SK-MEL-5 (cell line): ENCODE measurements around the gene CCDC27. TPM values are rescaled to one million over a fixed set of nuclear protein-coding genes. Genes with fewer than 3 reads are reported as not detected.
A peak's percentile ranks its signal among the peaks of the same experiment; 100 is the strongest.

Source experiments
- DNase-seq: peaks from one replicate; pipeline ENCODE4 v3.0.0-alpha.2; 2016; ENCODE audit warnings: low read depth, low spot score
- in situ Hi-C: cut with HindIII; loops from 2 replicates; pipeline ENCODE4 v1.10.0; 2016; ENCODE audit warnings: low sequenced_read_pairs, high pct_unique_total_duplicates, low pct_unique_long_range_greater_than_20kb
- total RNA-seq: library from RNA; depleted of rRNA; stranded (reverse); fragments of >200 nt; shearing (Covaris generic); gene quantifications from 2 replicates; pipeline ENCODE4 v1.2.3, GENCODE V29; 2014

The CCDC27 gene
- total RNA-seq, 1 experiment from 2014 or later = 0.05 TPM

DNA sequence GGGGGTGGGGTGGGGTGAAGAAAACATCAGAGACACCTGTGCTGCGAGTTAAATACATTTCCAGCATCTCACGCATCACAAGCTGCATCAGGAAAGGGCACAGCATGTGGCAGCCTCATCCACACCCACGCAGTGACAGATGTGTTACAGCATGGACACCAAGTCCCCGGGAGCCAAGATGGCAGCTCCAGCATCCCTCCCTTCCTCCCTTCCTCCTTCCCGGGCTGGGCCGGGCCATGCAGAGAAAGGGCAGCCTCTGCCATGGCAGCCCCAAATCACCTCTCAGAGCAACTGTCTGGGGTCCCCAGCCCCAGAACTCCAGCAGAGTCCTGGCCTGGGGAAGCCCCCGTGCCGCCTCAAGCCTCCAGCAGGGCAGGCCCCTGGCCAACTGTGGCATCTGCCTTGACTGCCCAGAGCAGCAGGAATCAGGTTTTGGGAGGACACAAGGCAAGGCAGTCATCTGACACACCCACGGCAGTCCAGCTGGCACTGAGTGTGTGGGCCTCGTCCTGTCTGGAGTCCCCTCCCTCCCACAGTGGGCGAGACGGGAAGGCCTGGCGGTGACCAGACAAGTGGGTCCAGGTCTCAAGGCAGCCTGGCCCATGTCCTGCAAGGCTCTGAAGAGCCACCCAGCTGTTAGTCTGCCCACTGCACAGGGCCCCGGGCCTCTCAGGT is 26.5 kb downstream of the CCDC27 start:
- in situ Hi-C loops = no loop called here
- no peak for DNase-seq

DNA sequence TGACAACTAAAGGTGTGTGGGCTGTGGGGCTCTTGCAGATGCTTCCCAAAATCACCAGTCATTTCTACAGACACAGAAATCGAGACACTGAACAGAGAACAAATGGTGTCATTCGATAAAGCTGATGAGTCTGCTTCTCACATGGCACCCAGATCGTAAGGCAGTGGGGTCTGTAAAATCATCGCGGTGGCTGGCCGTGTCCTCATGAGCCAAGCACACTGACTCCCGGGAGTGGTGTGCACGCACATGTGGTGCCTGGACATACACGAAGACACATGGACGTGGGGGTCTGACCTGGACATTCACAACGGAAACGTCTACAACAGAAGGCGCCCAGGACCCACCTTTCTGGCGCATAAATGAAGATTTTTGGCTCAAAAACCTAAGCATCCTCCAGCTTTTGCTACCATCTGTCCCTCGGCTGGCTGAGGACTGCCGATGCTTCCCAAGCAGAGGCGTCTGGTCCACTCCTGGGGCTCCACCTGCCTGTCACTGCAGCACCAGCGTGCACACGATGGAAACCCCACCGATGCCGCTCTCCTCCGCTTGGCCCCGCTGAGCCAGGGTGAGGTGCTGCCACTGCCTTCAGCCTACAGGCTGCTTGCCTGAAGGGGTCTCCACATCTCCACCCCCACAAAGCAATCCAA is 27.1 kb downstream of the CCDC27 start:
- in situ Hi-C loops = no loop called here
- DNase-seq = no peak

DNA sequence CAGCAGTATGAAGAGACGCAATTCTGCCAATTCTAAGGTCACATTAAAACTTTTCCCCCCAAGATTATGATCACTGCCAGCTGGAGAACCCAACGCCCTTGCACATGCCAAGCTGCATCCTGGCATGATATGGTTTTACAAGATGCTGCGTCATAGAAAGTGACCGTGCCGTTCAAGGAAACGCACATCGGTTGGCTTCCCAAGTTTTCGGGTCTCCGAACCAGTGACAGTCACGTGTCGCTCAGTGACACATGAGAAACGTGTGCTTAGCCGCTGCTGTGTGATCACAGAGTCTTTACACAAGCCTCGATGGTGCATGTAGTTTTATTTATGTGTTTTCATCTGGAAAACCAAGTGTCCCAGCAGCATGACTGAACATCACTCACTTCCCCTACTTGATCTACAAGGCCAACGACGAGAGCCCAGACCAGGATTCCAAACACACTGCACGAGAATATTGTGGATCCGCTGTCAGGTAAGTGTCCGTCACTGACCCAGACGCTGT is 27.7 kb downstream of the CCDC27 start:
- in situ Hi-C loops = no loop called here
- no peak for DNase-seq

DNA sequence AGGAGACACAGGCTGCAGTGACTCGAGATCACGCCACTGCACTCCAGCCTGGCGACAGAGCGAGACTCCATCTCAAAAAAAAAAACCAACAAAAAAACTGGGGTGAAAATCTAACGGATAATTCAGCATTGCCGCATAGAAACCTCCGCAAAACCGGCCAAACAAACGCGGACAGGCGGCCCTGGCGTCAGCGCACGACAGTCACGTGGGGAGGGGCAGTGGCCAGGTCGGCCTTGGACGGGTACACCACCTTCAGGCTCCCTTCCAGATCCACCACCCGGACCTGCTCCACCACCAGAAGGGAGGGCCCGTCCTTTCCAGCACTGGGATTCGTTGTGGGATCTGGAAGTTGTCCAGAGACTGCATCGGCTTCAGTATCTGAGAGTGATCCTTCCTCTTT is 28.7 kb downstream of the CCDC27 start:
- no peak for DNase-seq
- in situ Hi-C loops = no loop called here

DNA sequence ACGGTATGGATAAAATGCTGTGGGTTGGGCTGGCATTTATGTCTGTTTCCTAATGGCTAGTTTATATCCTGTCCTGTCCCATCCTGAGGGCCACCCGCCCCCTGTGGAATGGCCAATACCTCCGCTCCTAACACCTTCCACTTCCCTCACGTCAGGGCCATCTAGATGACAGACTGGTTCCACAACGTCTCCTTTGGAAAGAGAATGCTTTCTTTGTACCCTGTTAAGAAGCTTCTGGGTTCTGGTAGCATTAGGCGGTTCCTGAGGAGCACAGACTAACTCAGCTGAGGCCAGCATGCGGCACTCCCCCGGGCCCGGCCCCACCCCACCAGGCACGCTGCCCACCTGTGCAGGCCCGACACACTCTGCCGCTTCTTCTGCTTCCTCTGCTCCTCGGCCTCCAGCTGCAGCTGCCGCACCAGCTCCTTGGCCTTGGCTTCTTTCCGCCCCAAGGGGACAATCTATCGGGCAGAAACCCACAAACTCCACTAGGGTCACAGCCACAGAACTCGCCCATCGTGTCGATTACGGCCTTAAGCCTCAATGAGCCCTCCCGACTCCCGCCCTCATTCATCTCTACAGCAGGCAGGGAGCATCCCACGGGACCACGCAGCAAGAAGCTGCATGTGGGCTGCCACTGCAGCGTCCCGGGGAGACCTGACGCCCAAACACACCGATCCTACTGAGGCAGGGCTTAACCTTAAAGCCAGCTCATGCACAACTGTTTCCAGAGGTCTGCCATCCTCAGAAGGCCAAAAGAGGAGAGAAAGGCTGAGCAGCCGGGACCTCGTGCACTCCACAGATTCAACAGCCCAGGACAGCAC is 31.6 kb downstream of the CCDC27 start:
- in situ Hi-C loops = no loop called here
- no peak for DNase-seq

GRCh38 chr1:3785045-3785444 is 32.8 kb downstream of the CCDC27 start:
- DNase-seq = no peak
- in situ Hi-C loops = no loop called here

- peak; percentile 60 for DNase-seq
- in situ Hi-C loops = no loop called here
Observed at GRCh38 chr1:3785456-3786157, 33.4 kb downstream of the CCDC27 start.

DNA sequence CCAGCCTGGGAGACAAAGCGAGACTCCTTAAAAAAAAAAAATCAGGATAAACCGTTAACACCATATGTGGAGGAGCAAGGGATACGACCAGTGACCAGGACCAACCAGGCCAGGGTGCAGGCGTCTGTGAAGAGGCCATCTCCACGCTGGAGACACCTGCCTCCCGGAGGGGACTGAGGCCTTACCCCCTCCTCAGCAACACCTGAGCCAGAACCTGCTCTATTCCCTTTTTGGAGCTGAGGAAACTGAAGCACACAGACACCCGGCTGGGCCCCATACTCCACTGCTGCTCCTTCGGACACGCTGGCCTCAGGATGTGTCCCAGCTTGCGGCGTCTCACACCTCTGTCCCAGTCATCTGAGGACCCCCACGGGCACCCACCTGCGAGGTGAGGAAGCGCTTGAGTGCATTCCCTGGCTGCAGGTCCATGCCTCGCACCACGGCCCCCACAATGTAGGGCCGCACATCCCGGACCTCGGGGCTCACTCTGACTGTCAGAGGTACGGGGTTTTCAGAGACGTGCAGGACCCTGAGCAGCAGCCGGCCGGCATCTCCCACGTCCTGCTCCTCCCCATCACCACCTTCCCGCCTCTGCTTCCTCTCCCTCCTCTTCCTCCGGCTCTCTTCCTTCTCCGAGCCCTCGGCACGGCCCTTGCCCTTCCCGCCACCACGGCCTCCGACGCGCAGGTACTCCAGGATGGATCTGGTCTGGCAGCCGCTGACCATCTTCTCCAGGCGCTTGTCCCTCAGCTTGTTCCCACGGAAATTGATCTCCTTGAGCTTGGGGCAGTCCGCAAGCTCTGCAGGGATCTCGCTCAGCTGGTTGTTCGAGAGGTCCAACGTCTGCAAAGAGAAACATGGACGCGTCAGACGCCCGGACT is 34.5 kb downstream of the CCDC27 start:
- in situ Hi-C loops = no loop called here
- no peak for DNase-seq

GRCh38 chr1:3787349-3787715 is 35.1 kb downstream of the CCDC27 start:
- DNase-seq = no peak
- in situ Hi-C loops = no loop called here

DNA sequence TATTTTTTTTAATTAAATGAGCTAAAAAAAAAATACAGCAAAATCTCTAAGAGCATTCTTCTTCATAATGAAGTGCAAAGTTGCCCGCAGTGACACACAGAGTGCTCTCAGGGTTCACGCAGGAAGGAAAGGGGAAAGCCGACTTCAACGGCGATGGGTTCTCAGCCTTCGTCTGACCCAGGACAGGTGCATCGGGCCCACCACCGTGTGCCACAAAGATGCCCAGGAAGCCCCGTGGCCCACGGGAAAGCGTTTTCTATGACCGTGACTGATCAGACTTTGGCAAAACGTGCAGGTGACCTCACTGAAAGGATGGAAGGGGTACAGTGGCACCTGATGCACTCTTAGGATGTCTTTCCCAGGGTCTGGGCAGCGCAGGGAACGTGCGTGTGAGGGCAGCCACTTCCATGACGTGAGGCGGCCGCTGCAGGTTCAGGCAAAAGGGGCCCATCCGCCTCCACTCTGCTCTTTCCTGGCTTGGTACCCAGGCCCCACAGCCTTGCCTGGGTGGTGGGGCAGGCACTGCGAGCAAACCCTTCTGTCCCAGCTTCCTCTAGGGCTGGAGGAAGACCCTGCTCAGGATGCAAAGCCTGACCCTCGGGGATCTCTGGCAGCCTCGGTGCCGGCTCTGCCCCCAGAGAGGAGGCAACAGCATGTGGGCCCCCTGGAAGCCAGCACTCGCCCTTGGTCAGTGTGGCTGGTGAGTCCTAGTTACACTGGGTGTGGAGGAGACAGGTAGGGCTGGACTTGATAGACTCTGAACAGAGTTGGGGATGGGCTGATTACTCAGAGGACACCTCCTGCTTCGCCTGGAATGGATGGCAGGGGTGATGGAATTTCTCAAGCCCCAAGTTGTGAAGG is 35.7 kb downstream of the CCDC27 start:
- in situ Hi-C loops = no loop called here

DNA sequence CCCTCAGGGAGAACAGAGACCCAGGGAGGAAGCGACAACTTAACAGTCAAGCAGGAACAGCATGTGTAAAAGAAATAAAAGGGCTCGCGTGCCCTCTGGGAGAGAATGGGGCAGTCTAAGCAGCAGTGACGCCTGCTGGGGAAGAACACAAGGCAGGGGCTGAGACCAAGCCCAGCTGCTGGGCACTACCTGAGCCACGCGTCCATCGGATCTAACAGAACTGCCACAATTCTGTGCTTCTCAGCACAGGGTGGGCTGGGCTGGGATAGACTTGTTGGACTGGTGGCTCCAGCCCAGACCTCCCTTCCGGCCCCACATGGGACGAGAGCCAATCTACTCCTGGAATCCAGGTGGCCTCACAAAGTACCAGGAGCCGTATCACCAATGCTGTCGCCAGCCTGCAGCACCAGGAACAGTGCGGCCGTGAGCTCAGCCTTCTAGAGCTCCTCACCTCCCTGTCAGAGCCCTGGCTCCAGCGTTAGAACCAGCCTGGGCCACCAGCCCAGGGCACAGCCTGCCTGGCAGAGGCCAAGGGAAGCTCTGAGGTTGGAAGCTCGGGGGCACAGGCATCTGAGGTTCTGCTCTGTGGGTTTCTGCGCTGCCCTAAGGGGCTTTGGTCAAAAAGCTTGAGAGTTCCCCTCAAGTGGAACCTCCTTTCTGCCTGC is 36.6 kb downstream of the CCDC27 start:
- DNase-seq = no peak
- in situ Hi-C loops = no loop called here

More for the DNA sequence above, 35.7 kb downstream of the CCDC27 start:
- no peak for DNase-seq

GRCh38 chr1:3789421-3790300 is 37.4 kb downstream of the CCDC27 start:
- in situ Hi-C loops = no loop called here
- no peak for DNase-seq

GRCh38 chr1:3790500-3790923 is 38.3 kb downstream of the CCDC27 start:
- in situ Hi-C loops = no loop called here

GRCh38 chr1:3790952-3791351 is 38.7 kb downstream of the CCDC27 start:
- no peak for DNase-seq
- in situ Hi-C loops = no loop called here

More at GRCh38 chr1:3790500-3790923, 38.3 kb downstream of the CCDC27 start:
- no peak for DNase-seq
